GM12878 (cell line): Measurements from ENCODE around the gene AGBL3.

Experiments used
- CBX3 ChIP-seq: fragments of 200-600 bp; sonication (generic); IDR thresholded peaks from 2 replicates; pipeline ENCODE4 v1.6.1; 2016; ENCODE audit warnings: low read depth, borderline replicate concordance
- EZH2 ChIP-seq: IDR thresholded peaks from 2 replicates; pipeline ENCODE4 v1.6.1; 2012; ENCODE audit warnings: low read depth, mild to moderate bottlenecking, control low read depth, inconsistent platforms, low read length, borderline replicate concordance; ENCODE audit not compliant: control insufficient read depth
- PAX8 ChIP-seq: fragments of 450-650 bp; IDR thresholded peaks from 2 replicates; pipeline ENCODE4 v1.6.1; 2017; ENCODE audit warnings: mild to moderate bottlenecking, moderate library complexity
- POLR2AphosphoS5 ChIP-seq: IDR thresholded peaks from 2 replicates; pipeline ENCODE4 v1.6.1; 2011; ENCODE audit warnings: mild to moderate bottlenecking, low read length, inconsistent platforms
- YY1 ChIP-seq: IDR thresholded peaks from 2 replicates; pipeline ENCODE4 v1.6.1; 2011; ENCODE audit warnings: low read depth, mild to moderate bottlenecking, low read length
- TF ChIP-seq, protein P1 (sequence below), 3 experiments: IDR thresholded peaks in 2 of 3; conservative IDR thresholded peaks in 1 of 3; 2 replicates each; pipeline ENCODE4 v1.5.1; 2011; ENCODE audit warnings: low read depth in 3 of 3, low read length in 3 of 3, mild to moderate bottlenecking in 3 of 3, control low read depth in 2 of 3, moderate library complexity in 2 of 3, inconsistent platforms in 1 of 3, mixed read lengths in 1 of 3; ENCODE audit not compliant: control insufficient read depth in 2 of 3, insufficient read depth in 1 of 3; ENCODE audit errors: extremely low read depth in 1 of 3
- TF ChIP-seq, protein P2 (sequence below): IDR thresholded peaks from 2 replicates; pipeline ENCODE4 v1.6.1; 2011; ENCODE audit warnings: mild to moderate bottlenecking, low read depth, low read length, moderate library complexity; ENCODE audit not compliant: insufficient replicate concordance

DNA sequence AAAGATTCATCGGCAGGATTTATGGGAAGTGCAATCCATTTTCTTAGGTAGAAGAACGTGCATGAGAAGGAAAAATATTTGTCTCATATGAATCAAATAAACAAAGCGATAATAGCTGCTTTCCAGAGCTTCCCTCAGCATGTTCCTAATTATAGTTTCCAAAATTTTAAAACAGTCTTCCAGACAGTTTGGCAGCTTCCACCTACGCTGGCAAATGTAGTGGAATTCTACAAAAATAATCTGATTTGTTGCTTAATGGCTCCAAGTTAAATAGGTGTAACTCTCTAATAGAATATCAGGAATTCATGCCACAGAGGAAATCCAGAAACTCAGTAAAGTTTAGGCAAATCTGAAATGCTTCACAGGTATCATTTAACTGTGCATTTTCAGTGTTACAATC, 23.3 kb upstream of the AGBL3 start:
- TF ChIP-seq, protein P1, sequence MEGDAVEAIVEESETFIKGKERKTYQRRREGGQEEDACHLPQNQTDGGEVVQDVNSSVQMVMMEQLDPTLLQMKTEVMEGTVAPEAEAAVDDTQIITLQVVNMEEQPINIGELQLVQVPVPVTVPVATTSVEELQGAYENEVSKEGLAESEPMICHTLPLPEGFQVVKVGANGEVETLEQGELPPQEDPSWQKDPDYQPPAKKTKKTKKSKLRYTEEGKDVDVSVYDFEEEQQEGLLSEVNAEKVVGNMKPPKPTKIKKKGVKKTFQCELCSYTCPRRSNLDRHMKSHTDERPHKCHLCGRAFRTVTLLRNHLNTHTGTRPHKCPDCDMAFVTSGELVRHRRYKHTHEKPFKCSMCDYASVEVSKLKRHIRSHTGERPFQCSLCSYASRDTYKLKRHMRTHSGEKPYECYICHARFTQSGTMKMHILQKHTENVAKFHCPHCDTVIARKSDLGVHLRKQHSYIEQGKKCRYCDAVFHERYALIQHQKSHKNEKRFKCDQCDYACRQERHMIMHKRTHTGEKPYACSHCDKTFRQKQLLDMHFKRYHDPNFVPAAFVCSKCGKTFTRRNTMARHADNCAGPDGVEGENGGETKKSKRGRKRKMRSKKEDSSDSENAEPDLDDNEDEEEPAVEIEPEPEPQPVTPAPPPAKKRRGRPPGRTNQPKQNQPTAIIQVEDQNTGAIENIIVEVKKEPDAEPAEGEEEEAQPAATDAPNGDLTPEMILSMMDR (IDR thresholded peaks at IDR 0.05 in 2 of 3, conservative IDR thresholded peaks at IDR 0.05 in 1 of 3; ENCODE audit: control insufficient read depth in 2 of 3, extremely low read depth in 1 of 3, insufficient read depth in 1 of 3, low read depth in 3 of 3, low read length in 3 of 3), result no peak
- TF ChIP-seq POLR2AphosphoS5, result no peak
- no peak for TF ChIP-seq CBX3
- TF ChIP-seq, protein P2, sequence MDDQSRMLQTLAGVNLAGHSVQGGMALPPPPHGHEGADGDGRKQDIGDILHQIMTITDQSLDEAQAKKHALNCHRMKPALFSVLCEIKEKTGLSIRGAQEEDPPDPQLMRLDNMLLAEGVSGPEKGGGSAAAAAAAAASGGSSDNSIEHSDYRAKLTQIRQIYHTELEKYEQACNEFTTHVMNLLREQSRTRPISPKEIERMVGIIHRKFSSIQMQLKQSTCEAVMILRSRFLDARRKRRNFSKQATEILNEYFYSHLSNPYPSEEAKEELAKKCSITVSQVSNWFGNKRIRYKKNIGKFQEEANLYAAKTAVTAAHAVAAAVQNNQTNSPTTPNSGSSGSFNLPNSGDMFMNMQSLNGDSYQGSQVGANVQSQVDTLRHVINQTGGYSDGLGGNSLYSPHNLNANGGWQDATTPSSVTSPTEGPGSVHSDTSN, result no peak
- TF ChIP-seq EZH2, result no peak
- no peak for TF ChIP-seq PAX8
- TF ChIP-seq YY1, result no peak
